SU-DHL-6 (cell line): ENCODE data around the gene BCAS4.

ENCODE experiments used
- H2AFZ ChIP-seq: fragments of 200-600 bp; sonication (generic); 2 replicates; pipeline ENCODE4 v1.6.1; 2014; ENCODE audit warnings: low read depth, mild to moderate bottlenecking, moderate library complexity, mixed read lengths, antibody characterized with exemption, low read length; ENCODE audit not compliant: severe bottlenecking
- H3F3A ChIP-seq: fragments of 200-600 bp; shearing (Covaris generic); 2 replicates; pipeline ENCODE4 v1.6.0; 2016; ENCODE audit warnings: antibody characterized with exemption, mild to moderate bottlenecking; ENCODE audit not compliant: insufficient read depth
- H3K27ac ChIP-seq: fragments of 200-600 bp; sonication (generic); 2 replicates; pipeline ENCODE4 v1.5.1; 2016; ENCODE audit warnings: low read depth, mild to moderate bottlenecking, low read length, moderate library complexity, mixed read lengths
- H3K27me3 ChIP-seq: fragments of 200-600 bp; sonication (generic), shearing (Covaris generic); 2 replicates; pipeline ENCODE4 v1.6.0; 2014; ENCODE audit warnings: mild to moderate bottlenecking, low read length
- H3K36me3 ChIP-seq: fragments of 200-600 bp; sonication (generic); 2 replicates; pipeline ENCODE4 v1.6.1; 2014; ENCODE audit warnings: mild to moderate bottlenecking, low read length, mixed read lengths
- H3K4me2 ChIP-seq: fragments of 300-600, 200-600 bp; shearing (Covaris generic), sonication (generic); 2 replicates; pipeline ENCODE4 v1.6.0; 2014; ENCODE audit warnings: low read length, low read depth, mild to moderate bottlenecking; ENCODE audit not compliant: poor library complexity, severe bottlenecking
- H3K4me3 ChIP-seq: fragments of 200-600 bp; sonication (generic); 2 replicates; pipeline ENCODE4 v1.5.1; 2014; ENCODE audit warnings: antibody characterized with exemption, low read length, mild to moderate bottlenecking, mixed read lengths; ENCODE audit not compliant: insufficient read depth, poor library complexity, severe bottlenecking
- H3K79me2 ChIP-seq: fragments of 200-600 bp; sonication (generic); 2 replicates; pipeline ENCODE4 v1.6.1; 2014; ENCODE audit warnings: mild to moderate bottlenecking, low read length, moderate library complexity; ENCODE audit not compliant: insufficient read depth
- H3K9ac ChIP-seq: fragments of 200-600 bp; sonication (generic); 2 replicates; pipeline ENCODE4 v1.7.0; 2014; ENCODE audit warnings: mild to moderate bottlenecking, low read length
- H3K9me2 ChIP-seq: fragments of 200-600 bp; sonication (generic); replicated peaks from 2 replicates; pipeline ENCODE4 v1.6.1; 2014; ENCODE audit warnings: low read length; ENCODE audit not compliant: insufficient read depth
- H3K9me3 ChIP-seq: fragments of 200-600 bp; sonication (generic); 2 replicates; pipeline ENCODE4 v1.6.1; 2014; ENCODE audit warnings: low read length, mixed read lengths; ENCODE audit not compliant: insufficient read depth
- H4K20me1 ChIP-seq: fragments of 200-600 bp; sonication (generic); 2 replicates; pipeline ENCODE4 v1.6.1; 2014; ENCODE audit warnings: low read depth, mild to moderate bottlenecking, antibody characterized with exemption, low read length, moderate library complexity, mixed read lengths
- EZH2phosphoT487 ChIP-seq: fragments of 200-600 bp; sonication (generic), shearing (Covaris generic); conservative IDR thresholded peaks from 2 replicates; pipeline ENCODE4 v1.6.1; 2018; ENCODE audit warnings: mild to moderate bottlenecking, antibody characterized with exemption, low read length, moderate library complexity, mixed read lengths
- TF ChIP-seq, protein P1 (sequence below): fragments of 200-600 bp; sonication (generic); IDR thresholded peaks from one replicate; pipeline ENCODE4 v1.5.1; 2017; ENCODE audit warnings: antibody characterized with exemption, mild to moderate bottlenecking, low read length, moderate library complexity; ENCODE audit not compliant: insufficient read depth, poor library complexity, severe bottlenecking

Gene BCAS4

DNA sequence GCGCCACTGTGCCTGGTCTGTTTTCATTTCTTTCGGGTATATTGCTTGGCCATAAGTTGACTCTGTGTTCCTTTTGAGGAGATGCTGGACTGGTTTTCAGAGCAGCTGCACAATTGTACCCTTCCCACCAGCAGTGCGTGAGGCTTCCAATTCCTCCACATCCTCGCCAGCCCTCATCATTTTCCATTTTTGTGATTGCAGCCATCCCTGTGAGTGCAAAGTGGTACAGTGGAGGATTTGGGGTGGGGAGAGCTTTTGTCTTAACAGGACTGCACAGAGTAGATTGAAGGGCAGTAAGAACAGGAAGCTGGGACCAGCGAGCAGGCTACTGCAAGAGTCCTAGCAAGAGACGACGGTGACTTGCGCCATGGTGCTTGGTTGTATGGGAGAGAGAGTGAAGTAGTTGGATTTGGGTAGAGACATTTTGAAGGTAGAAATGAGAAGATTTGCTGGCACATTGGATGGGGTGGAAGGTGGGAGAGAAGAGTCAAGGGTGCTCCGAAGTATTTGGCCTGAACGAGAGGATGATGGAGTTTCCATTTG lies 18.3 kb downstream of the BCAS4 start:
- H3K4me2 ChIP-seq, result peak overlapping the region; percentile 90

DNA sequence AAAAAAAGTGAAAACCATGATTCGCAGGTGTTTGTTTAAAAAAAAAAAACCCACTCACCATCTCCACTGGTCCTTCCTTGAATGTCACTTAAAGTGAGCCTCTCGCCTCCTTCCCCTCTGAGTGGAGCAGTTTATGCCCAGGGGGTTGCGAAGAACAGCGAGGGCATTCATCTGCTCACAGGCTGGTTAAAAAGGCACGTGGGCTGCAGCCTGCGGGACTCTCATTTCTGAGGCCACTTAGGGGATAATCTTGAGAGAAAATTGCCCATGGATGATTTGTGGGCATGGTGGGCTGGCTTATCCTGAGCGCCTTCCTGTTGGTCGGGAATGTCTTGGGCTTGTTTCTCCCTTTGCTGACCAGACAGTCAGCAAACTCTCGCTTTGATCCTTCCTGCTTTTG lies 18.9 kb downstream of the BCAS4 start:
- H3K9me3 ChIP-seq, result no peaks in the 10 kb centered on the region
- peak overlapping the region; percentile 99 for H3K27ac ChIP-seq
- no peaks in the 10 kb centered on the region for H3K9me2 ChIP-seq
- peak overlapping the region; percentile 57 for H3K9ac ChIP-seq
- H3K4me3 ChIP-seq, result no peak overlapping the region
- peak overlapping the region; percentile 90 for H3K4me2 ChIP-seq
- peaks cover 88% of the 10 kb centered on the region for H3F3A ChIP-seq
- H2AFZ ChIP-seq, result no peak overlapping the region
- H3K79me2 ChIP-seq, result peaks cover 73% of the 10 kb centered on the region
- no peaks in the 10 kb centered on the region for H3K27me3 ChIP-seq
- TF ChIP-seq EZH2phosphoT487, result no peak
- H4K20me1 ChIP-seq, result no peaks in the 10 kb centered on the region
- peaks cover 7% of the 10 kb centered on the region; the same call in 1 of the 2 replicates for H3K36me3 ChIP-seq

More for the DNA sequence above, 18.3 kb downstream of the BCAS4 start:
- peaks cover 87% of the 10 kb centered on the region for H3F3A ChIP-seq
- no peaks in the 10 kb centered on the region for H3K27me3 ChIP-seq
- H3K27ac ChIP-seq, result peak overlapping the region; percentile 99
- H2AFZ ChIP-seq, result no peak overlapping the region
- no peaks in the 10 kb centered on the region for H3K9me3 ChIP-seq
- no peak for TF ChIP-seq EZH2phosphoT487
- TF ChIP-seq, protein P1, sequence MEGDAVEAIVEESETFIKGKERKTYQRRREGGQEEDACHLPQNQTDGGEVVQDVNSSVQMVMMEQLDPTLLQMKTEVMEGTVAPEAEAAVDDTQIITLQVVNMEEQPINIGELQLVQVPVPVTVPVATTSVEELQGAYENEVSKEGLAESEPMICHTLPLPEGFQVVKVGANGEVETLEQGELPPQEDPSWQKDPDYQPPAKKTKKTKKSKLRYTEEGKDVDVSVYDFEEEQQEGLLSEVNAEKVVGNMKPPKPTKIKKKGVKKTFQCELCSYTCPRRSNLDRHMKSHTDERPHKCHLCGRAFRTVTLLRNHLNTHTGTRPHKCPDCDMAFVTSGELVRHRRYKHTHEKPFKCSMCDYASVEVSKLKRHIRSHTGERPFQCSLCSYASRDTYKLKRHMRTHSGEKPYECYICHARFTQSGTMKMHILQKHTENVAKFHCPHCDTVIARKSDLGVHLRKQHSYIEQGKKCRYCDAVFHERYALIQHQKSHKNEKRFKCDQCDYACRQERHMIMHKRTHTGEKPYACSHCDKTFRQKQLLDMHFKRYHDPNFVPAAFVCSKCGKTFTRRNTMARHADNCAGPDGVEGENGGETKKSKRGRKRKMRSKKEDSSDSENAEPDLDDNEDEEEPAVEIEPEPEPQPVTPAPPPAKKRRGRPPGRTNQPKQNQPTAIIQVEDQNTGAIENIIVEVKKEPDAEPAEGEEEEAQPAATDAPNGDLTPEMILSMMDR, result no peak
- H4K20me1 ChIP-seq, result no peaks in the 10 kb centered on the region
- peak overlapping the region; percentile 57 for H3K9ac ChIP-seq
- H3K9me2 ChIP-seq, result no peaks in the 10 kb centered on the region
- H3K79me2 ChIP-seq, result peaks cover 76% of the 10 kb centered on the region
- peak overlapping the region; percentile 7 for H3K4me3 ChIP-seq
- peaks cover 7% of the 10 kb centered on the region; the same call in 1 of the 2 replicates for H3K36me3 ChIP-seq

DNA sequence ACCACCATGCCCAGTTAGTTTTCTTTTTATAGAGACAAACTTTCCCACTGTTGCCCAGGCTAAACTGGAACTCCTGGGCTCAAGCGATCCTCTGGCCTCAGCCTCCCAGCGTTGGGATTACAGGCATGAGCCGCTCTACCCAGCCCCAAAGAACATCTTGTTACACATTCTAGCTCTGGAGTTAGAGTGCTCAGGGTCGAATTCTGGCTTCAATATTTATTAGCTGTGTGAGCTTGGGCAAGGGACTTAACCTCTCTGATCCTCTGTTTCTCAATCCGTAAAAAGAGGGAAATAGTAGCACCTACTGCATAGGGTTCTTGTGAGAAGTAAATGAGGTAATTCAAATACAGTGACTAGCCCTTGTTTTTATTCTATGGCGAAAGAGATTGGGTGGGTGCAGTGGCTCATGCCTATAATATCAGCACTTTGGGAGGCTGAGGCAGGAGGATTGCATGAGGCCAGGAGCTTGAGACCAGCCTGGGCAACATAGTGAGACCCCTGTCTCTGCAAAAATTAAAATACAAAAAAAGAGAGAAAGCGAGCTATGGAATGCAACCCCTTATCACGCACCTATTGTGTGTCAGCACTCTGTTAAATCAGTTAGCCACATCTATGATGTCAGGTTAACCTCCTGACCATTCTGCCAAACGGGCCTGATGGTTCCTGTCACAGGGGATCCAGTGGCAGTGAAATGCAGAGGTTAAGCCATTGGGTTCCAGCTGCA lies 19.7 kb downstream of the BCAS4 start:
- no peaks in the 10 kb centered on the region for H3K27me3 ChIP-seq
- TF ChIP-seq, protein P1, result no peak
- TF ChIP-seq EZH2phosphoT487, result no peak
- H3K9me3 ChIP-seq, result no peaks in the 10 kb centered on the region
- H3K27ac ChIP-seq, result peak overlapping the region; percentile 99
- peaks cover 2% of the 10 kb centered on the region; the same call in 1 of the 2 replicates for H3K36me3 ChIP-seq
- H2AFZ ChIP-seq, result no peak overlapping the region
- no peaks in the 10 kb centered on the region for H4K20me1 ChIP-seq
- peak overlapping the region; percentile 57 for H3K9ac ChIP-seq
- H3K4me3 ChIP-seq, result no peak overlapping the region
- H3F3A ChIP-seq, result peaks cover 90% of the 10 kb centered on the region
- H3K9me2 ChIP-seq, result no peaks in the 10 kb centered on the region
- H3K79me2 ChIP-seq, result peaks cover 72% of the 10 kb centered on the region
- peak overlapping the region; percentile 90 for H3K4me2 ChIP-seq
